MM.1S (cell line): ENCODE results near the gene TAF11.

Experiments used
- DNase-seq: peaks from one replicate; pipeline ENCODE4 v3.0.0-alpha.2; 2015
- H2AFZ ChIP-seq: fragments of 300-600 bp; sonication (generic); 2 replicates; pipeline ENCODE4 v1.6.0; 2016; ENCODE audit warnings: antibody characterized with exemption, low read length
- H3F3A ChIP-seq: fragments of 300-600 bp; sonication (generic); 2 replicates; pipeline ENCODE4 v1.6.1; 2016; ENCODE audit warnings: mild to moderate bottlenecking, antibody characterized with exemption, low read length, moderate library complexity, mixed read lengths; ENCODE audit not compliant: insufficient read depth
- H3K27ac ChIP-seq: fragments of 300-600 bp; sonication (generic); 2 replicates; pipeline ENCODE4 v1.5.1; 2016; ENCODE audit warnings: mild to moderate bottlenecking, low read length
- H3K27me3 ChIP-seq: fragments of 300-600 bp; sonication (generic); replicated peaks from 2 replicates; pipeline ENCODE4 v1.6.0; 2016; ENCODE audit warnings: low read length; ENCODE audit not compliant: insufficient read depth
- H3K36me3 ChIP-seq: fragments of 300-600 bp; sonication (generic); replicated peaks from 2 replicates; pipeline ENCODE4 v1.6.1; 2016; ENCODE audit warnings: mild to moderate bottlenecking, low read length, mixed read lengths; ENCODE audit not compliant: insufficient read depth
- H3K4me1 ChIP-seq: fragments of 300-600 bp; sonication (generic); 2 replicates; pipeline ENCODE4 v1.6.1; 2016; ENCODE audit warnings: low read length, mixed read lengths
- H3K4me2 ChIP-seq: fragments of 300-600 bp; sonication (generic); 2 replicates; pipeline ENCODE4 v1.6.0; 2016; ENCODE audit warnings: low read depth, low read length
- H3K4me3 ChIP-seq: fragments of 300-600 bp; sonication (generic); 2 replicates; pipeline ENCODE4 v1.5.1; 2016; ENCODE audit warnings: low read length, mixed read lengths
- H3K79me2 ChIP-seq: fragments of 300-600 bp; sonication (generic); 2 replicates; pipeline ENCODE4 v1.6.1; 2016; ENCODE audit warnings: mixed run types, low read length, mixed read lengths
- H3K9ac ChIP-seq: fragments of 300-600 bp; sonication (generic); 2 replicates; pipeline ENCODE4 v1.6.1; 2016; ENCODE audit warnings: low read length, mixed read lengths
- H3K9me2 ChIP-seq: fragments of 300-600 bp; sonication (generic); replicated peaks from 2 replicates; pipeline ENCODE4 v1.6.1; 2016; ENCODE audit warnings: mild to moderate bottlenecking, low read length, mixed read lengths; ENCODE audit not compliant: insufficient read depth
- H3K9me3 ChIP-seq: fragments of 300-600 bp; sonication (generic); replicated peaks from 2 replicates; pipeline ENCODE4 v1.6.1; 2016; ENCODE audit warnings: mild to moderate bottlenecking, low read length, mixed read lengths; ENCODE audit not compliant: insufficient read depth
- H4K20me1 ChIP-seq: fragments of 300-600 bp; sonication (generic); 2 replicates; pipeline ENCODE4 v1.6.1; 2016; ENCODE audit warnings: mild to moderate bottlenecking, low read length, moderate library complexity, mixed read lengths; ENCODE audit not compliant: insufficient read depth
- CTCF ChIP-seq: fragments of 300-600 bp; sonication (generic); IDR thresholded peaks from 2 replicates; pipeline ENCODE4 v1.5.1; 2016; ENCODE audit warnings: antibody characterized with exemption, low read length, mixed read lengths
- EZH2 ChIP-seq: fragments of 300-600 bp; sonication (generic); optimal IDR thresholded peaks from 2 replicates; pipeline ENCODE3; 2017; ENCODE audit warnings: low read depth, mild to moderate bottlenecking, antibody characterized with exemption, low read length, mixed read lengths
- EZH2phosphoT487 ChIP-seq: fragments of 300-600 bp; sonication (generic); IDR thresholded peaks from 2 replicates; pipeline ENCODE4 v1.6.1; 2018; ENCODE audit warnings: antibody characterized with exemption, low read length

The TAF11 gene

GRCh38 chr6:34926655-34927054 lies 38.8 kb upstream of the TAF11 start:
- Histone ChIP-seq H3K4me2 (no peak overlapping the region), H3K27ac (no peak overlapping the region), H3F3A (no peaks in the 10 kb centered on the region), H3K27me3 (no peaks in the 10 kb centered on the region), H3K9me2 (no peaks in the 10 kb centered on the region), H4K20me1 (no peaks in the 10 kb centered on the region; the same call in none of the 2 replicates), H2AFZ (no peak overlapping the region), H3K9ac (no peak overlapping the region), H3K4me1 (no peaks in the 10 kb centered on the region), H3K36me3 (no peaks in the 10 kb centered on the region), H3K4me3 (no peak overlapping the region), H3K9me3 (no peaks in the 10 kb centered on the region), H3K79me2 (no peaks in the 10 kb centered on the region)
- DNase-seq, result no peak
- TF ChIP-seq EZH2phosphoT487 (no peak), EZH2 (no peak), CTCF (no peak)

- no peaks in the 10 kb centered on the region for H3K4me1 ChIP-seq
- no peak overlapping the region for H3K4me3 ChIP-seq
- H4K20me1 ChIP-seq, result no peaks in the 10 kb centered on the region; the same call in none of the 2 replicates
- no peak overlapping the region for H2AFZ ChIP-seq
- no peak overlapping the region for H3K9ac ChIP-seq
- no peaks in the 10 kb centered on the region for H3K9me3 ChIP-seq
- no peak for DNase-seq
- TF ChIP-seq CTCF (no peak), EZH2phosphoT487 (no peak), EZH2 (no peak)
- no peak overlapping the region for H3K4me2 ChIP-seq
- H3K79me2 ChIP-seq, result no peaks in the 10 kb centered on the region
- no peaks in the 10 kb centered on the region for H3K36me3 ChIP-seq
- no peak overlapping the region for H3K27ac ChIP-seq
- H3K27me3 ChIP-seq, result no peaks in the 10 kb centered on the region
- no peaks in the 10 kb centered on the region for H3F3A ChIP-seq
- H3K9me2 ChIP-seq, result no peaks in the 10 kb centered on the region
Observed at GRCh38 chr6:34924831-34925625, 37.2 kb upstream of the TAF11 start.

DNA sequence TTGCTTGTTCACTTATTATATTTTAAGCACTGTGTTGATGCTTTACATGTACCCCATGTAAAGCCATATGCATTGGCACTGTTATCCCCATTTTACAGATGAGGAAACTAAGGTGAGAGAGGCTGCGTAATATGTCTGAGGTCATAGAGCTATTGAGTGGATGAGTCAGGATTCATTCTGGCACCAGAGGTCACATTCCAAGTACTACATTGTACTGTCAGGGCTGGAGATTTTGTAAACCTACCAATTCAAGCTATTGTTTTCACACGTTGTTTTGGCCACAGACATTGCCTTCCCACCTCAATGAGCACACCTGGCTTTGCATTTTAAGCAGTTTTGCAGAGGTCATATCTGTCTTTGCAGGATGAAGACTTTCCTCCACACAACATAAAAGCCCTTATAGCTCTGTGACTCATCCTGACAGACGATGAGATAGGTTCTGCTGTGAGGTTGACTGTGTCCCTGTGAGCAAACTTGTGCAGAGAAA lies 34.4 kb upstream of the TAF11 start:
- H3F3A ChIP-seq, result no peaks in the 10 kb centered on the region
- H3K9me3 ChIP-seq, result no peaks in the 10 kb centered on the region
- H3K27ac ChIP-seq, result no peak overlapping the region
- no peak for DNase-seq
- H3K9ac ChIP-seq, result no peak overlapping the region
- H3K27me3 ChIP-seq, result no peaks in the 10 kb centered on the region
- H3K4me1 ChIP-seq, result no peaks in the 10 kb centered on the region
- no peak overlapping the region for H2AFZ ChIP-seq
- H3K4me2 ChIP-seq, result no peak overlapping the region
- TF ChIP-seq CTCF (no peak), EZH2phosphoT487 (no peak), EZH2 (no peak)
- no peaks in the 10 kb centered on the region for H3K9me2 ChIP-seq
- H3K36me3 ChIP-seq, result no peaks in the 10 kb centered on the region
- H4K20me1 ChIP-seq, result no peaks in the 10 kb centered on the region
- H3K79me2 ChIP-seq, result no peaks in the 10 kb centered on the region
- H3K4me3 ChIP-seq, result no peak overlapping the region
